MM.1S (cell line): Measurements from ENCODE around the gene ZFYVE21.

Experiments
- DNase-seq: peaks from one replicate; pipeline ENCODE4 v3.0.0-alpha.2; 2015
- H2AFZ ChIP-seq: fragments of 300-600 bp; sonication (generic); 2 replicates; pipeline ENCODE4 v1.6.0; 2016; ENCODE audit warnings: antibody characterized with exemption, low read length
- H3F3A ChIP-seq: fragments of 300-600 bp; sonication (generic); 2 replicates; pipeline ENCODE4 v1.6.1; 2016; ENCODE audit warnings: mild to moderate bottlenecking, antibody characterized with exemption, low read length, moderate library complexity, mixed read lengths; ENCODE audit not compliant: insufficient read depth
- H3K27ac ChIP-seq: fragments of 300-600 bp; sonication (generic); 2 replicates; pipeline ENCODE4 v1.5.1; 2016; ENCODE audit warnings: mild to moderate bottlenecking, low read length
- H3K27me3 ChIP-seq: fragments of 300-600 bp; sonication (generic); replicated peaks from 2 replicates; pipeline ENCODE4 v1.6.0; 2016; ENCODE audit warnings: low read length; ENCODE audit not compliant: insufficient read depth
- H3K36me3 ChIP-seq: fragments of 300-600 bp; sonication (generic); replicated peaks from 2 replicates; pipeline ENCODE4 v1.6.1; 2016; ENCODE audit warnings: mild to moderate bottlenecking, low read length, mixed read lengths; ENCODE audit not compliant: insufficient read depth
- H3K4me1 ChIP-seq: fragments of 300-600 bp; sonication (generic); 2 replicates; pipeline ENCODE4 v1.6.1; 2016; ENCODE audit warnings: low read length, mixed read lengths
- H3K4me2 ChIP-seq: fragments of 300-600 bp; sonication (generic); 2 replicates; pipeline ENCODE4 v1.6.0; 2016; ENCODE audit warnings: low read depth, low read length
- H3K4me3 ChIP-seq: fragments of 300-600 bp; sonication (generic); 2 replicates; pipeline ENCODE4 v1.5.1; 2016; ENCODE audit warnings: low read length, mixed read lengths
- H3K79me2 ChIP-seq: fragments of 300-600 bp; sonication (generic); 2 replicates; pipeline ENCODE4 v1.6.1; 2016; ENCODE audit warnings: mixed run types, low read length, mixed read lengths
- H3K9ac ChIP-seq: fragments of 300-600 bp; sonication (generic); 2 replicates; pipeline ENCODE4 v1.6.1; 2016; ENCODE audit warnings: low read length, mixed read lengths
- H3K9me2 ChIP-seq: fragments of 300-600 bp; sonication (generic); replicated peaks from 2 replicates; pipeline ENCODE4 v1.6.1; 2016; ENCODE audit warnings: mild to moderate bottlenecking, low read length, mixed read lengths; ENCODE audit not compliant: insufficient read depth
- H3K9me3 ChIP-seq: fragments of 300-600 bp; sonication (generic); replicated peaks from 2 replicates; pipeline ENCODE4 v1.6.1; 2016; ENCODE audit warnings: mild to moderate bottlenecking, low read length, mixed read lengths; ENCODE audit not compliant: insufficient read depth
- H4K20me1 ChIP-seq: fragments of 300-600 bp; sonication (generic); 2 replicates; pipeline ENCODE4 v1.6.1; 2016; ENCODE audit warnings: mild to moderate bottlenecking, low read length, moderate library complexity, mixed read lengths; ENCODE audit not compliant: insufficient read depth
- EZH2 ChIP-seq: fragments of 300-600 bp; sonication (generic); optimal IDR thresholded peaks from 2 replicates; pipeline ENCODE3; 2017; ENCODE audit warnings: low read depth, mild to moderate bottlenecking, antibody characterized with exemption, low read length, mixed read lengths
- EZH2phosphoT487 ChIP-seq: fragments of 300-600 bp; sonication (generic); IDR thresholded peaks from 2 replicates; pipeline ENCODE4 v1.6.1; 2018; ENCODE audit warnings: antibody characterized with exemption, low read length
- TF ChIP-seq, protein P1 (sequence below): fragments of 300-600 bp; sonication (generic); IDR thresholded peaks from 2 replicates; pipeline ENCODE4 v1.5.1; 2016; ENCODE audit warnings: antibody characterized with exemption, low read length, mixed read lengths

Gene ZFYVE21

DNA sequence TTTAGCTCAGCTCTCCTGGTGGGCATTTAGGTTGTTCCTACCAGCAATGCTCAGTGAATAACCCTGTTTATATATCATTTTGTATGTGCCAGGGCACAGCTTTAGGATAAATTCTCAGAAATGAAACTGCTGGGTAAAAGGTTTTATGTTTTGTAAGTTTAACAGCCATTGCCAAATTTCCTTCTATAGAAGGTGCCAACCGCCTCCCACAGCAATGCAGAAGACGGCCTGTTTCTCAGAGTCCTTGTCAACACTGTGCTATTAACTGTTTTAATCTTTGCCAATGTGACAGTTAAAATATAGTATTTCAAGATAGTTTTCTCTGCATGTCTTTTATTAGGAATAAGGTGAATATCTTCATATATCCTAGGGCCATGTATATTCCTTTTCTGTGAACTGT, 66.8 kb downstream of the ZFYVE21 start:
- Histone ChIP-seq H3K4me2 (no peak overlapping the region), H3K9me3 (no peaks in the 10 kb centered on the region), H3K9me2 (no peaks in the 10 kb centered on the region), H3F3A (no peaks in the 10 kb centered on the region), H3K4me1 (no peaks in the 10 kb centered on the region), H3K4me3 (no peak overlapping the region), H3K79me2 (no peaks in the 10 kb centered on the region), H3K36me3 (no peaks in the 10 kb centered on the region), H2AFZ (no peak overlapping the region), H3K27ac (no peak overlapping the region), H3K27me3 (no peaks in the 10 kb centered on the region), H4K20me1 (no peaks in the 10 kb centered on the region), H3K9ac (no peak overlapping the region)
- no peak for DNase-seq
- no peak for TF ChIP-seq EZH2
- TF ChIP-seq, protein P1, sequence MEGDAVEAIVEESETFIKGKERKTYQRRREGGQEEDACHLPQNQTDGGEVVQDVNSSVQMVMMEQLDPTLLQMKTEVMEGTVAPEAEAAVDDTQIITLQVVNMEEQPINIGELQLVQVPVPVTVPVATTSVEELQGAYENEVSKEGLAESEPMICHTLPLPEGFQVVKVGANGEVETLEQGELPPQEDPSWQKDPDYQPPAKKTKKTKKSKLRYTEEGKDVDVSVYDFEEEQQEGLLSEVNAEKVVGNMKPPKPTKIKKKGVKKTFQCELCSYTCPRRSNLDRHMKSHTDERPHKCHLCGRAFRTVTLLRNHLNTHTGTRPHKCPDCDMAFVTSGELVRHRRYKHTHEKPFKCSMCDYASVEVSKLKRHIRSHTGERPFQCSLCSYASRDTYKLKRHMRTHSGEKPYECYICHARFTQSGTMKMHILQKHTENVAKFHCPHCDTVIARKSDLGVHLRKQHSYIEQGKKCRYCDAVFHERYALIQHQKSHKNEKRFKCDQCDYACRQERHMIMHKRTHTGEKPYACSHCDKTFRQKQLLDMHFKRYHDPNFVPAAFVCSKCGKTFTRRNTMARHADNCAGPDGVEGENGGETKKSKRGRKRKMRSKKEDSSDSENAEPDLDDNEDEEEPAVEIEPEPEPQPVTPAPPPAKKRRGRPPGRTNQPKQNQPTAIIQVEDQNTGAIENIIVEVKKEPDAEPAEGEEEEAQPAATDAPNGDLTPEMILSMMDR, result no peak
- no peak for TF ChIP-seq EZH2phosphoT487
